NCI-H774 (cell line): ENCODE data around the gene RASGRF1.

Experiments
- DNase-seq: peaks from one replicate; lab custom pipeline; 2025; lab: John Stamatoyannopoulos, UW

RASGRF1 gene

DNA sequence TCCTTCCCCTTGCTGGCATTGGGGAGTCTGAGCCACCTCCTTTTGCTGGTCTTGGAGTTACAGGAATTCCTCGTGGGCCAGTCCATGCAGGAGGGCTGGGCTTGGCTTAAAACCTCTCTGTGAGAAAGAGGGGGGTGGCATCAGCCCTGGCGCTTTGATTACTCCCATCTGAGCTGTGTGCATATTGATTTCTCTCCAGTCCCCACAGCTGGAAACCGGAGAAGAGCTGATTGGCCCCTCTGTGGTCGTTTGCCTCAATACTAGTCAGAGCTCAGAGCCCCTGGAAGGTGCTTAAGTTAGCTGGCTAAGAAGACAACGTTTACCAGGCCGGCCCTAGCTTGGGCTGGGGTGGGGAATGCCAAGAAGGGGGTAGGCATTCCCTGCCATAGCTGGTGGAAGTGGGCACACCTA lies 4.0 kb upstream of the RASGRF1 start:
- no peak for DNase-seq

DNA sequence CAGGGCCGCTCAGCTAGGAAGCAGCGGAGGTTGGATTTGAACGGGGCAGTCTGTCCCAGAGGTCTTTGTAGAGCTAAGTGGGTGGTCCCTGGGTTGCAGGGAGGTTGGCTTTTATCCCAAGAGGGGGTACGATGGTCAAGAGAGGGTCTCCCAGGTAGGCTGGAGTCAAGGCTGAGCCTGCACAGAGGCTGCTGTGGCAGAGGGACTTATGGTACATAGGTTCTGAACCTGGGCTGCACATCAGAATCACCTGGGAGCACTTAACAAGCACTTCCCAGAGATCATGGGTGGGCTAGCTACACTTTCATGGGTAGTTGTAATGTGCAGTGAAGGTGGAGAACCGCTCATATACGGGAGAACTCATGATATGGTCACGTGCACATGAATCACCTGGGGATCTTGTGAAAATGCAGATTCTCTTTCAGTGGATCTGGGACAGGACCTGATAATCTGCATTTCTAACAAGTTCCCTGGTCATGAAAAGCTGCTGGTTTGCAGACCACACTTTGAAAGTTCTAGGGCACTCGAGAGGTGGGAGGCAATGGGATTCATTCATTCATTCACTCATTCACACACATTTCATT lies 2.9 kb upstream of the RASGRF1 start:
- DNase-seq: no peak

DNA sequence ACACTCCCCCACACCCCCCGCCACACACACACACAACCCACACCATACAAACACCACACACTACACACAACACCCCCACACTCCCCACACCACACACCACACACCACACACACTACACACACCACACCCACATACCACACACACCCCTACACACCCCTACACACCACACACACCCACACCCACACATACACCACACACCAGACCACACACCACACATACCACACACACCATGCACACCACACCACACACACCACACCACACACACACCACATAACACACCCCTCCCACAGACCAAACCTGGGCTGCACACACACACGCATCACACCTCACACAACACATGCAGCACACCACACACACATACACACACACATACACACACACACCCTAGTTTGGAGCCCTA lies 1.8 kb upstream of the RASGRF1 start:
- DNase-seq: no peak

DNA sequence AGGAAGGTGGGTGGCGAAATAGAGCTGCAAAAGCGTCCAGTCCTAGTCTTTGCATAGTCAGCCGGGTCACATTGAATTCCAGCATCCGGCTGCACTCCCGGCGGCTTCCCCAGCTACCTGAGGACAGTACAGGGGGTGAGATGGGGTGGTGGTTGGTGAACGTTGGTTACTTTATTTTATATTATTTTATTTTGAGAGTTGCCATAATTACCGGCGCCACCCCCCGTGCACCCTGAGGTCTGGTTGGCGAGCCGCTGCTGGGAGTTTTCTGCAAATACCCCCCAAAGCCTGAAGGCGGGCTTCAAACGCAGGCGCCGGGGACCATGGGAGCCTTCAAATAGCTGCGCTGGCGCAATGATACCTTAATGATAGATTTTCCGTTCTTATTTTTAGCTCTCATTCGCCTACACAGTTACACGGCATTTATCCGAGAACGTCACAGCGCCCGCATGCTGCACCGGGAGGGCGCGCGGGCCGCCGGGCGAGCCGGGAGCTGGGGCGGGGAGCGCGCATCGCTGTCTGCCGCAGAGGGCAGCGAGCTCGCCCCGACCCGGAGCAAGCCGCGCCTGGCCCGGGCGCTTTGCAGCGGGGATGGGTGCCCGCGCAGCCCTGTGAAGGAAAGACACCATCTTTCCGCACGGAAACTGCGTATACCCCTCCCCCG lies 756 bp upstream of the RASGRF1 start:
- DNase-seq: no peak

DNA sequence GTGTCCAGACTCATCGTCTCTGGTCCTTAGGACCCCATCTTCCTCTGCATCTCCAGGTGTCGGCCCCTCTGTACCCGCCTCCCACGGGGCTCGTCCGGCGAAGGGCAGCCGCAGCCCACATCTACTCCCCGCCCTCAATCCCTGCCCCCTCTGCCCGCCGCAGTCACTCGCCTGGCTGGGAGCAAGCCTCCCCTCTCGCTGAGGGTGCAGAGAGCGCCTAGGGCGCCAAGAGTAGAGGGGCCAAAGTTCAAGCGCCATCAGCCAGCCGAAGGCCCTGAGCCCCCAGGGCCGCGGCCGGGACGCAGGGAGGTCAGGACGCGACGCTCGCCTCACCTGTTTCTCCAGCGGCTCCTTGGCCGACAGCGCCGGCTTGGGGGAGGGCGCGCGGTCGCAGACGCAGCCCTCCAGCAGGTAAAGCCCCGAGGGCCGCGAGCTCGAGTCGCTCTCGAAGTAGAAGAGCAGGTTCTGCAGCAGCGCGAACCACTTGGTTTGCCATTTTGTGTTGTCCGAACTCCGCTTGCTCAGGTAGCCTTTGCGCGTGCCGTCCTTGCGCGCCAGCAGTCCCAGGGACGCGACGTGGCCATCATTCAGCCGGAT lies 592 bp downstream of the RASGRF1 start:
- DNase-seq: no peak

DNA sequence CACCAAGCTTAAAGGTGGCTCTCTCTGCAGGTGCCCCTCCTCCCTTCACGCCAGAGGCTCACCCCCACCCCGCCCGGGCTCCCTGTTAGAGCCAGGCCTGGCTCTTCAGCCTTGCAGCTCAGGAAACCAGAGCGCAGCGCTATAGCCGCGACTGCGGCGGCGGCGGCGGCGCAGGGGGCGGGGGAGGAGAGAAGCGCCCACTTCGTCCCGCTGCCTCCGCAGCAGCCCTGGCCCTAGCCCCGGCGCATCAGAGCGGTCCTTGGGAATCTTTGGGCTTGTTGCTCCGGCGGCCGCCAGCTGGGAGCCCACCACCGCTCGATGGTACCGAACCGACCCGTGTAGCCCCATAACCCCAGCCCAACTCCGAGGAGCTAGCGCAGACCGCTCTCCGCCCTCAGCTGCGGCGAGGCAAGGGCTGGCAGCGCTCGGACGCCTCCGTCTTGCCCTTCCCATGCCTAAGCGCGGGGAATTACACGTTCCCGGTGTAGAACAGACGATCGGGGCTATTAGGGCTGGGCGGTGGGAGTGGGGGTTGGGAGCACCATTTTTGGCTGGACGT lies 1.2 kb downstream of the RASGRF1 start:
- DNase-seq: no peak

DNA sequence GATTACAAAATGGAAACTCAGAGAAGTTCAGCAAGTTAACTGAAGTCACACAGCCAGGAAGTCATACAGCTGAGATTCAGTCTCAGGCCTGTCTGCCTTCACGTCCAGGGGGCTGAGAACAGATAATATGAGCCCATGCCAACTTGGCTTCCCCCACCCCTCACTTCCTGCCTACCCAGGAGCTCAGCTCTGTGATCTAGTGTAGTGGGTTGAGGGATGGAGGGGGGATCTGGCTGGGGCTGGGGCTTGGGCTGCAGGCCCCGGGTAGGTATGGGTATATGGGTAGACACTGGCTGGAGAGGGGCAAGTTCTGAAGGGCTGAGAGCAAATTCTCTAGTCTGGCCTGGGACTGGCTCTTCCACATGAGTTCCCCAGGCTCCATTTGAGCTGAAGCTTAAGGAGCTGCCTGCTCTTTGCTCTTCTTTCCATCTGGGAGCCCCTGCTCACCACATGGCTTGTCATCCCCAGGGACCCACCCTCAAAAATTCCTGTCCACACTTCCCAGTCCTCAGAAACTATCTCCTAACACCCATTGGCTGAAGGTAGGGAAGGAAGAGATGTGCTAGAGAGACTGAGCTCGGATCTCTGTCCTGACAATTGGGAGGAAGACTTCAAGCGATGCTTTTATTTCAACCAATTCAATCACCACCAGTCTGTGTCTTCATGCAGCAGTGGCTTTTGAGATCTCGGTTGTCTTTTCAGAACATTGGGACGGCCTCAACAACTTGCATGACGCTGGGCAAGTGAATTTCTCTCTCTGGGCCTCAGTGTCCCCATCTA lies 2.0 kb downstream of the RASGRF1 start:
- DNase-seq: no peak

DNA sequence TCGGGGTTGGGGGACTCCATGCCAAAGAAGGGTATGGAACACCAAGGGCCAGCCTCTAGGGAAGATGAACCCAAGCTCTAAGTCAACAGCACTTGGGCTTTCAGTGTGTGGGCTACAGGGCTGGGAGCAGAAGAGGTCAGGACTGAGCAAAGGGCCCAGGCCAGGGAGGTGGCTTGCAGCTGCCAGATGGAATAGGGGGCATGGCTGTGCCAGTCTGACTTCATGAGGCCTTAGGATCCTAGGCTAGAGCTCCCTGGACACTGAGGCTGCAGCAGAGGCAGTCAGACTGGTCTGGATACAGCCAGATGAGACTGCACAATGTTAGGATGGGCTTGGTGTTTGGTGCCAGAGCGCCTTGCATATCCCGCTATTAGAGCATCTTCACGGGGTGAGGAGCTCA lies 3.8 kb downstream of the RASGRF1 start:
- no peak for DNase-seq

DNA sequence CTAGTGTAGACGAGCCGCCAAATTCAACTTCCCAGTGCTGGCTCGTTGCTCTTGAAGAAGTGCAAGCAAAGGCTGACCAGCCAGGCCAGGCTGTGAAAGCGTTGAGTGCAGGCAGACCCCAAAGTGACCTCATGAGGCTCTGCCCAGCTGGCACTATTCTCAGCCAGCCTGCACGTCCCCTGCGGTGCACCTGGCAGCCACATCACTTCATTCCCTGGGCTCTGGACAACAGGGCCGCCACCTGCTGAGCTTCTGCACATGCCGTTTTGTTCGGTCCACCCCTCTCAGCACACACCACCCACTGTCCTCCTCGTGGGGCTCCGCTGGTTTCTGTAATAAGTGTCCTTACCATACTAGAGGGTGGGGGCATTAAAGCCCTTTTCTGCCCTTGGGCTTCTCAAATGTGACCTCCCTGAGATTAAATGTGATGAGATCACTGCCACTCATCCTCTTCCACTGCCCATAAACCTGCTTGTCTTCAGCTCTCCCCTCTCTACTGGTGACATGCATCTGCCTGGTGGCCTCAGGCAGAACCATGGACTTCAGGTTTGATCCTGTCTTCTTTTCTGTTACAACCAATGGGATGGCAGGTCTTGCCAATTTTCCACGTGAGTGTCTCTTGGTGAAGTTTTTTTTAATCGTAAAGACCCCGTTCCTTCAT lies 6.1 kb downstream of the RASGRF1 start:
- DNase-seq: peak; percentile 59

DNA sequence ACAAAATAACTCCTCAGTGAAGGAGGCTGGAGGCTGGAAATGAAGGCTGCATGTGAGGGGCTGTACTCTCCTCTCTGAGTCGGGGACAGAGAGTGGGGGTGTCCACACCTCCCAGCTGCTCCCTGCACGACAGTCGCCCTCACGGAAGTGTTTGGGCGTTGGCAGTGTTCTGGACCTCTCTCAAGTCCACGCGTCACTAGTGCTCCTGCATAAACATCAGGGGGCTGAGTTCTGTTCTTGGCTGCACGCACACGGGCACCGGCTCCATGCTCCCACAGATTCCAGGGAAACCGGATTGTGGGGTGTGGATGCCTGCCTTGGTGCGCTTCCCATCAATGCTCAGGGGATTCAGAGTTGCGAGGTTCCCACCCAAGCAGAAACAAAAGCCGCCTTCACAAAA lies 7.4 kb downstream of the RASGRF1 start:
- no peak for DNase-seq

DNA sequence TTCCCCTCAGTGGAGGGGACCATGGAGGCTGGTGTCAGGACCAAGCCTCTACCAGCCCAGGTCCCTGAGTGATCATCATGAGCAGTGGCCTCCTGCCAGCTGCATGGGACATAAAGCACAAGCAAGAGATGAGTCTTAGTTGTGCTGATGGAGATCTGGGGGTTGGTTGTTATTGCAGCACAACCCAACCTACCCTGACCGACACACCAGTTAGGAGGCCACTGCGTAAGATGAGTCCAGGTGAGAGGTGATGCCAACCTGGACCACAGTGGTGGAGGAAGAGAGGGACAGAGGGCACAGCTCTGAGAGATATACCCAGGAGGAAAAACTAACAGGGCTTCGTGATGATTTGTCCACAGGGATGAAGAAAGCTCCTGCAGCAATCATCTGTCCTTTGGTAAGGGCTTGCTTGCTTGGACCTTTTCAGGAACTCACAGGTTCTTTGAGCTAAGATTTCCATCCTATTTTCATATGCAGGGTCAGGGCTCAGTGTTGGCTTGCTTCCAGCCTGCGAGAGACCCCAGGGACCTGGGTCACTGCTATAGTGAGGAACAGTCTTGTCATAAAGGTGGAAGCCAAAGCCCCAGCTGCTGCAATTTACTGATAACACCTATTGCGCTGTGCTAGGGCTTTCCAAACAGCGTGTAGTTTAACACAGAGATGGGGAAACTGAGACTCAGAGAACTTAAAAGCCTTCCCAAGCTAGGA lies 8.1 kb downstream of the RASGRF1 start:
- no peak for DNase-seq

DNA sequence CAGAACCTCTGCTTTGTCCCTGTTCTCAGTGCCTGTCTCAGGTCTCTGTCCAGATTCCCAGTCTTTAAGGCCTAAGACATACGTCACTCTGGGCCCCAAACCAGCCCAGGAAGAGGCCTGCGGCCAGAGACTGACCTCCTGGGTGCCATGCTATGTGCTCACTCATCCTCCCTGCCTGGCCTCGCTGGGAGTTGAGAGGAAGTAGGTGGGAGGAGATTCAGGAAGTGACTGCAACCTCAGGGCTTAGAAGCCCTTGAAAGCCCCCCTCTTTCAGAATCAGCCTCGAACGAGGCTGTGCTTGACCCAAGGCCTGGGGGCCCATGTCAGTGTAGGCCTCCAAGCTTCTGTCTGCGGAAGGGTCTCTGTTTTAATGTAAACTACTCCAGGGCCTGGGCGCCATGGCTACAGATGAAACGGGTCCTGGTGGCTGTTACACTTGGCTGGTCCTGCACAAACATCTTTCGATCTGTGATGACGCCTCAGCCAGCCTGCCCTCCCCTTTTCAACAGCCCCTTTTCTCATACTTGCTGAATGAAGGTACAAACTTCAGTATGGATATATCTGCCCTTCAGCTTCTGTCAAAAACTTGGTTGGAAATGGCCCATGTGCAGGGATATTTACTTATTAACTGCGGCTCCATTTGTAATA lies 11.7 kb downstream of the RASGRF1 start:
- DNase-seq: no peak

DNA sequence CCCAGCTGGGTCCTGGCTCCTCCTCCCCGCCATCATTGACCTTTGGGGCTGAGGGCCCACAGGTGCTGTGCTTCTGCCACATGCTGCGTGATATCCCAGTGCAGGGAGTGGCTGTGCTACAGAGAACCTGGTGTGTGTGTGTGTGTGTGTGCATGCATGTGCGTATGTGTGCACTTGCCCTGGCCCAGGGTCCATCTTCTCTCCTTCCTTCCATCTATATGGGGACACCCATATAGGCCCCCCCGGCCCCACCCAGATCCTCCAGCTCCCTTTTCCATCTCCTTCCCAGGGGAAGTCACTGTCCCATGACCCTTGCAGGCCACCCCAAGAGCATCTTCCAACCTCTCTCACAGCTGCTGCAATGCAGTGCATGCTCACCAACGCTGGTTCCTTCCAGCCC lies 12.6 kb downstream of the RASGRF1 start:
- DNase-seq: no peak

DNA sequence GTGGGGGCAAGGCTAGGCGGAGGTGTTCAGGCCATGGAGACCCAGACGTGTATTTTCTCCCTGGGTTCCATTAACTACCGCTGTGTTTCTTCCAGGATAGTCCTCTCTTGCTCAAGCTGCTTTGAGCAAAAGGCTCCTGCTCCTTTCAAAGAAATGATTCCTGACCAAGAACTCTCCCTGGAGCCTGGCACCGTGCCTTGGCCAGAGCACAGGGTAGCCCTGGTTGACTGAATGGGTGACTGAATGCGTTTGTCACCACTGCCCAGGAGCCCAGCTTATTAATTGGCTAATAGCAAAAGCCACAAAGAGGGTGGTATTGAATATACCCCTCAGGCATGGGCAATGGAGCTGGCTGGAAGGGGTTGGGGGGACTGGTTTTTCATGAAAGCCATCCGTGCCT lies 13.9 kb downstream of the RASGRF1 start:
- DNase-seq: no peak

DNA sequence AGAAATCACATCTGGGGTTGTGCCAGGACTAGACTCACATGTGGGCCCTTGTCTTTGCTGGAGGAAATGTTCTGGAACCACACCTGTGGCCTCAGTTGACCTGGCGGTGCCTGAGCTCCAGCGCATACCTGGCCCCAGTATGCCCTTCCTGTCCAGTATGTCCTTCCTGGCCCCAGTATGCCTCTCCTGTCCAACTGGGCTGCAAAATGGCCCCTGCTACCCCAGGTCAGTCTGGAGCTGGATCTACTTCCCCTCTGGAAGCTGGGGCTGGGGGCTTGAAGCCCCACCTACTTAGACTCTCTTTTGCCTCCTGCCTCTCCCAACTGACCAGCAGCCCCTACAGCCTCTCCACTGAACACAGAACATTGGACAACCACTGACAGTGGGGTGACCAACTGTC lies 15.3 kb downstream of the RASGRF1 start:
- no peak for DNase-seq

DNA sequence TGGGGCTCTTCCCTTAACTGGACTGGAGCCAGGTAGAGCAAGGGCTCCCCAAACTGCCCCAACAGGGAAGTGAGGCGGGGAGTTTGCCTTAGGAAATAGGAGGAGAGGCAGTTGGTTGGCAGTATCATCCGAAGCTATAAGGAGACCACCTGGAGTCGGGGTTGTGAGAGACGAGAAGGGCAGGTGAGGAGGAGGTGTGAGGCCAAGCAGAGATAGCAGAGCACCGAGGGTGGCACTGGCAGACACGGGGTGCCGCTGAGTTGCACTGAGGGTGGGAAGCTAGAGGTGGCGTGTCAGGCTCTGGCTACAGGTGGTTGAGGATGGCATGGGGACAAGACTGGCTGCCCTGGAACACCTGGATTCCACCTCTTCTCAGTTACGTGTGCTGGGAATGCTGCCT lies 17.2 kb downstream of the RASGRF1 start:
- no peak for DNase-seq

DNA sequence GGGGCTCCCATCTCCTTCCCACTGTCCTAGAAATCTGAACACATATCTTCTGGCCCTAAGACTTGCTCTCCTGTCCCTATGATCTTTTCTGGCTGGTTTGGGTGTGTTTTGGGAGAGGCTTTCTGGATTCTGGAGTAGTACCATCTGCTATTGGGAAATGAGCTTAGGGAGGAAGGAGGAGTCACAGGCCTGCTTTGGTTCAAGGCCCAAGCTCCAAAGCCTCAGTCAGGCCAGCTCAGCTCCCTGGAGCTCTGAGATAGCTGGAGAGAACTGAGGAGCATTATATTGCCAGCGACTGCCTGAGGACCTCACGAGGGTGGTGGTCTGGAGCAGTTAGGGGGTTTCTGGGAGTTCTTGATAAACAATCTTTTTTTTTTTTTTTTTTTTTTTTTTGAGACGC lies 18.7 kb downstream of the RASGRF1 start:
- no peak for DNase-seq

DNA sequence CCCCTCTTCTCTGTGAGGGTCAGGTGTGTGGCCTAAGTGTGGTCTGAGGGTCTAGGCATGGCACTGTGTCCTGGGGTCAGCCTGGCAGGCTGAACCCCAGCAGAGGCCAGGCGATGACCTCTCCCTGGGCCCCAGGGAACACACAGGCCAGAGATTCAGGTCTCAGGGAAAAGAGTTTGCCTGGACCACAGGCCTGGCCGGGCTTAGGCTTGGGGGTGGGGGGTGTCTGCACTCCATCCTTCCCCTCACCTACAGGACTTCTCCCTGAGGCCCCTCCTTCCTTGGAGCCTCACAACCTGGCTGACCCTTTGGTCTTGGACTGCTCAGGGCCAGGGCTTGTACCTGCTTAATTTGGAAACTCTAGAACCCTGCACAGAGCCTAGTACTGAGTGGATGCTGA lies 21.8 kb downstream of the RASGRF1 start:
- DNase-seq: no peak

DNA sequence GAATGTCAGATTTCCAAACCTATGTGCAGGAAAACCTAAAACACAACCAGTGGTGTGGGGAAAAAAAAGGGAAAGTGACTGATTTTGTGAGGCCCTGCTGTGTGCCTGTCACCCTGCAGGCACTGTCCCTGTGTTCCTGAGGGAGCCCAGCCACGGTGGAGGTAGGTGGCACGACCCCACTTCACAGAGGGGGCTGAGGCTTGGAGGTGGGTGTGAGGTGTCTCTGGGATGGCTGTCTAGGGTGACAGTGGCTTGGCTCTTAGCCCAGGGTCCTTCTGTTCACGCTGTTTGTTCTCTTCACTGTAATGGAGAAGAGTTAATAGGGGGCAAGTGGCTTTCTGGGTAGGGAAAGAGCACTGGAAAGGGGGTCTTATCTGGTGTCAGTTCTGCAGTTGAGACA lies 22.6 kb downstream of the RASGRF1 start:
- DNase-seq: no peak

DNA sequence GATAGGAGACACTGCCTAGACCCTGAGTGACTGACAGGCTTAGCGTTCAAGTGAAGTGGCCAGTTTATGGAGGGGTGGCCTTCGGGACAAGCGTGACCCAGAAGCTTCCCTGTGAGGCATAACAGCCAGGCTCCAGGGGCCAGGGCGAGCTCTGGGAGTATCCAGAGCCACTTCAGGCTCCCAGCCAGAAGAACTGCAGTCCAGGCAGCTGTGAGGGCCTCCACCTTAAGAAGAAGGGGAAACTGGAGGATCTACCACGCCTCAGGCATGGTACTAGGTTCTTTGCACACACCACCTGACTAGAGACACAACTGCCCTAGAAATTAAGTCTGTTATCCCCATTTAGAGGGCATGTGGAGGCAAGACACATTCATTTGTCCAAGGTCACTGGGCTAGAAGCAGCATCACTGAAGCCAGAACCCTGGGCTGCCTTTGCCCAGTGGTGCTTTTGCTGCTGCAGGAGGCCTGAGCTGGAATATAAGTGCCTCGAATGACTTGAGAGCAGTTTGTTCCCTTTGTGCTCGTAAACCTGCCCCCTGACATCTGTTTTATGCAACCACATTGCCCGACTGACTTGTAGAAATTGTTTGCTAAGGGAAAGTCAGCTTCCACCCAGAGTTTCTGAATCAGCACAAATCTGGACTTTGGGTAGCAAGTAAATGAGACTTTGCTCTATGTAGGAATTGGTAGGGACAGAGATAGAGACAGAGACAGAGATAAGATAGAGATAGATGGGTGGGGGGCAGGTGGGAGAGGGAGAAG lies 23.3 kb downstream of the RASGRF1 start:
- DNase-seq: no peak
